Measurements from ENCODE around the gene WDR5.

Gene WDR5

DNA sequence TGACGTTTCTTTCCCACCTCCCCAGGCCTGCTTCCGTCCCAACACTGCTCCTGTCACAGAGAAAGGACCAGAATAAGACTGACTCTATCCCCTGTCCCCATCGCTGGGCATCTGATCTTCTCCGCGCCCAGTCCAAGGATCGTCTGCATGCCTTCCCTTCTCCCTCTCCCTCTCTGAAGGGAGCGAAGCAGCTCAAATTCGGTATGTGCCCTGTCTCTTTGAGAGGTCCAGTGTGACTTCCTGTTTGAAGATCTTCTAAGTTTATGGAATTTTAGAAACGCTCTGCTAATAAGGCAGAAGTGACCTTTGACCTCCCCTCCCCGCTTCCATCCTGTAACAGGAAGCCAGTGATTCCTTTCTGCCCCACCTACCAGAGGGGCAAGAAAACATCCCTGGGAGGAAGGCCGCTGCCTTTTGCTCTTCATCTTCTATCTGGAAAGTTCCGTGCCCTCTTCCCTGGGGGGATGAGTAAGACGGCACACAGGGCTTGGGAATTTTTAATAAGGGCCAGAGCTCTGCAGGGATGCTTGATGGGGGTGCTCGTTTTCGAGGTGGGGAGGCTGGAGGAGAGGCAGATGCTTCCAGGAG is 69.2 kb downstream of the WDR5 start:
- no peak for FAIRE-seq
- DNase-seq (ENCODE audit: insufficient read length, low spot score): no peak

- FAIRE-seq (no peak), DNase-seq (ENCODE audit: insufficient read length, low spot score) (no peak)
Observed at GRCh38 chr9:134205672-134206310, 69.9 kb downstream of the WDR5 start.

DNA sequence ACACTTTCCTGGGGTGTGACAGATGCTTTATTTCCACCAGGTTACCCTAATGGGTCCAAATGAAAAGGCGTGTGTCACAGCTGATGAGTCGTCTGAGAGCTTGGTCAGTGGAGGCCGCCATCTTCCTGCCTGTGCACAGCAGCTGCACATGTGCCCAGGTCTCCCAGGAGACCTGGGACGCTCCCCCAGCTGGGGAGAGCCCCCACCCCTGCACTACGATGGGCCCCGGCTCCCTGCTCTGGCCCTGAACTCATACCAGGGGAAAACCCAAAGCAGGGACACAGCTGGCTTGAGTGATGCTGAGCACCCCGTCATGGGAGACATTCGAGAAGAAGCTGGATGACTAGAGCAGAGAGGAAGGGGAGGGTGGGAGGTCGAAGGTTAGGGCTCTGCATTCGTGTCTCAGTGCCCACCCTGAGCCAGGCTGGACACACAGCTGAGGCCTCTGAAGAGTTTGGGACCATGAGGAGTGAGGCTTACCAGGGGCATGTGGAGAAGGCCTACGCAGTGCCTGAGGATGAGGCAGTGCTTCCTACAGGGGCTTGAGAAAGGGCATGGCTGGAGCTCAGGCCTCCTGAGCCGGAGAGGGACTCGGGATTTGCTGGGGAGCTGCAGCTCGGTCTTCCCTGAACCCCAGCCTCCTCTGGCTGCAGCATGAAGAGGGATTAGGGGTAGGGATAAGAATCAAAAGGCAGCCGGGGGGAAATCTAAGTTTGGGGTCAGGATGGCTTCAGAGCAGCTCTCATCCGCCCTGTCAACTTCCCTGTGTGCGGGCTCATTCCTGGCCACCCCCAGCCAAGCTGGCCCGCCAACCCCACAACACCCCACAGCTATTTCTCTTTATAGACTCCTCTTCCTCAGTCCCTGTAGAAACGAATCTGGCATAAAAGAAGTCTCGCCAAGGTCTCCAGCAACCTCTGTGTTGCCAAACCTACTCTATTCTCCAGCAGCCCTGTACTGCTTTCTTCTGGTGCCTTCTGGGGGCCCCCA is 70.7 kb downstream of the WDR5 start:
- no peak for DNase-seq (ENCODE audit: insufficient read length, low spot score)
- no peak for FAIRE-seq

DNA sequence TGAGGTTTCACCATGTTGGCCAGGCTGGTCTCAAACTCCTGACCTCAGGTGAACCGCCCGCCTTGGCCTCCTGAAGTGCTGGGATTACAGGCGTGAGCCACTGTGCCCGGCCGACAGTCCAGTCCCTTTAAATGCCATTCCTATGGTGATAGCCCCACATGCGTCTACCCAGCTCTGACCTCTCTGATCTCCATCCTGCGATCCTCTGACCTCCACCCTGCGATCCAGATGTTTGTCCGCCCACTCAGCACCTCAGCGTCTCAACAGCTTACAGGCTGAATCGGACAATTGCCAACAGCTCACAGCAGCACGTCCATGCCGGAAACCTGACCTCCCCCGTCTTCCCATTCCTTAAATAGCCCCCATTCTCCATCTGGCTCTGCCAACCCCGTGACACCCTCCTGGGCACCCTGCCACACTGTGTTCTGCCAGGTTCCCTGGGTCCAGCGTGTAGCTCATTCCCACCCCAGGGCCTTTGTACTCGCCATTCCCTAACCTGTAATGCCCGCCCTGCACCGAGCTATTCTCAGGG is 72.5 kb downstream of the WDR5 start:
- no peak for DNase-seq (ENCODE audit: insufficient read length, low spot score)
- no peak for FAIRE-seq

- FAIRE-seq: no peak
- DNase-seq (ENCODE audit: insufficient read length, low spot score): no peak
Observed at GRCh38 chr9:134208981-134209725, 73.3 kb downstream of the WDR5 start.
